ENCODE results near the gene ERAP2. TPM values are rescaled to one million over a fixed set of nuclear protein-coding genes. Genes with fewer than 3 reads are reported as not detected.
"Not testable (repeated sequence)": the region's sequence is repeated elsewhere in the genome, so short reads cannot be mapped to it uniquely, and the experiment has no call there.

ERAP2 gene
- total RNA-seq, 1 experiment from 2014 or later = 97.0 TPM

- DNase-seq (ENCODE audit: low spot score) = no peak
These were observed 20.0 kb downstream of the ERAP2 start for GRCh38 chr5:96896276-96896675.

GRCh38 chr5:96896806-96897205, 20.5 kb downstream of the ERAP2 start:
- DNase-seq (ENCODE audit: low spot score) = no peak

- DNase-seq (ENCODE audit: low spot score) = no peak
These were observed 25.1 kb downstream of the ERAP2 start for GRCh38 chr5:96901384-96901783.

- no peak for DNase-seq (ENCODE audit: low spot score)
These were observed 25.5 kb downstream of the ERAP2 start for GRCh38 chr5:96901841-96902240.

- DNase-seq (ENCODE audit: low spot score) = no peak
These were observed 26.6 kb downstream of the ERAP2 start for GRCh38 chr5:96902876-96903275.

- no peak for DNase-seq (ENCODE audit: low spot score)
These were observed 27.0 kb downstream of the ERAP2 start for GRCh38 chr5:96903300-96903699.

- DNase-seq (ENCODE audit: low spot score) = no peak
These were observed 28.0 kb downstream of the ERAP2 start for GRCh38 chr5:96904054-96904931.

GRCh38 chr5:96905864-96906263, 29.6 kb downstream of the ERAP2 start:
- DNase-seq (ENCODE audit: low spot score) = no peak

GRCh38 chr5:96909003-96909402, 32.7 kb downstream of the ERAP2 start:
- no peak for DNase-seq (ENCODE audit: low spot score)

- no peak for DNase-seq (ENCODE audit: low spot score)
These were observed 33.1 kb downstream of the ERAP2 start for GRCh38 chr5:96909435-96909834.

- DNase-seq (ENCODE audit: low spot score) = no peak
These were observed 34.8 kb downstream of the ERAP2 start for GRCh38 chr5:96911139-96911538.

GRCh38 chr5:96913233-96913632, 36.9 kb downstream of the ERAP2 start:
- DNase-seq (ENCODE audit: low spot score) = no peak

- DNase-seq (ENCODE audit: low spot score) = no peak
These were observed 43.5 kb downstream of the ERAP2 start for GRCh38 chr5:96919754-96920197.

GRCh38 chr5:96920744-96921355, 44.5 kb downstream of the ERAP2 start:
- DNase-seq (ENCODE audit: low spot score) = no peak

- no peak for DNase-seq (ENCODE audit: low spot score)
These were observed 46.4 kb downstream of the ERAP2 start for GRCh38 chr5:96922499-96923244.

GRCh38 chr5:96924016-96924443, 47.7 kb downstream of the ERAP2 start:
- DNase-seq (ENCODE audit: low spot score) = no peak

GRCh38 chr5:96926276-96926675, 50.0 kb downstream of the ERAP2 start:
- DNase-seq (ENCODE audit: low spot score) = no peak

GRCh38 chr5:96927008-96927407, 50.7 kb downstream of the ERAP2 start:
- DNase-seq (ENCODE audit: low spot score) = no peak

- DNase-seq (ENCODE audit: low spot score) = no peak
These were observed 52.8 kb downstream of the ERAP2 start for GRCh38 chr5:96928931-96929708.

- DNase-seq (ENCODE audit: low spot score) = no peak
These were observed 53.8 kb downstream of the ERAP2 start for GRCh38 chr5:96930058-96930457.

GRCh38 chr5:96930589-96930988, 54.3 kb downstream of the ERAP2 start:
- DNase-seq (ENCODE audit: low spot score) = no peak

GRCh38 chr5:96931037-96931436, 54.7 kb downstream of the ERAP2 start:
- not testable (repeated sequence) for DNase-seq (ENCODE audit: low spot score)
